ENCODE measurements around the gene DHX58.

GRCh38 chr17:42131232-42131631 lies 18.7 kb upstream of the DHX58 start:
- no peak for TF ChIP-seq GATA2 (CRISPR knock-in tag; IDR thresholded peaks at IDR 0.05)
- TF ChIP-seq, protein P1, sequence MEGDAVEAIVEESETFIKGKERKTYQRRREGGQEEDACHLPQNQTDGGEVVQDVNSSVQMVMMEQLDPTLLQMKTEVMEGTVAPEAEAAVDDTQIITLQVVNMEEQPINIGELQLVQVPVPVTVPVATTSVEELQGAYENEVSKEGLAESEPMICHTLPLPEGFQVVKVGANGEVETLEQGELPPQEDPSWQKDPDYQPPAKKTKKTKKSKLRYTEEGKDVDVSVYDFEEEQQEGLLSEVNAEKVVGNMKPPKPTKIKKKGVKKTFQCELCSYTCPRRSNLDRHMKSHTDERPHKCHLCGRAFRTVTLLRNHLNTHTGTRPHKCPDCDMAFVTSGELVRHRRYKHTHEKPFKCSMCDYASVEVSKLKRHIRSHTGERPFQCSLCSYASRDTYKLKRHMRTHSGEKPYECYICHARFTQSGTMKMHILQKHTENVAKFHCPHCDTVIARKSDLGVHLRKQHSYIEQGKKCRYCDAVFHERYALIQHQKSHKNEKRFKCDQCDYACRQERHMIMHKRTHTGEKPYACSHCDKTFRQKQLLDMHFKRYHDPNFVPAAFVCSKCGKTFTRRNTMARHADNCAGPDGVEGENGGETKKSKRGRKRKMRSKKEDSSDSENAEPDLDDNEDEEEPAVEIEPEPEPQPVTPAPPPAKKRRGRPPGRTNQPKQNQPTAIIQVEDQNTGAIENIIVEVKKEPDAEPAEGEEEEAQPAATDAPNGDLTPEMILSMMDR (IDR thresholded peaks at IDR 0.05): no peak
- TF ChIP-seq, protein P2, sequence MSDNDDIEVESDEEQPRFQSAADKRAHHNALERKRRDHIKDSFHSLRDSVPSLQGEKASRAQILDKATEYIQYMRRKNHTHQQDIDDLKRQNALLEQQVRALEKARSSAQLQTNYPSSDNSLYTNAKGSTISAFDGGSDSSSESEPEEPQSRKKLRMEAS (IDR thresholded peaks at IDR 0.05; ENCODE audit: low read depth): no peak
- TF ChIP-seq POLR2AphosphoS5 (IDR thresholded peaks at IDR 0.05; ENCODE audit: low read depth, low read length): no peak
- TF ChIP-seq, protein P3, sequence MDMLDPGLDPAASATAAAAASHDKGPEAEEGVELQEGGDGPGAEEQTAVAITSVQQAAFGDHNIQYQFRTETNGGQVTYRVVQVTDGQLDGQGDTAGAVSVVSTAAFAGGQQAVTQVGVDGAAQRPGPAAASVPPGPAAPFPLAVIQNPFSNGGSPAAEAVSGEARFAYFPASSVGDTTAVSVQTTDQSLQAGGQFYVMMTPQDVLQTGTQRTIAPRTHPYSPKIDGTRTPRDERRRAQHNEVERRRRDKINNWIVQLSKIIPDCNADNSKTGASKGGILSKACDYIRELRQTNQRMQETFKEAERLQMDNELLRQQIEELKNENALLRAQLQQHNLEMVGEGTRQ (IDR thresholded peaks at IDR 0.05; ENCODE audit: borderline replicate concordance, low read depth, low read length): no peak
- TF ChIP-seq GABPA (IDR thresholded peaks at IDR 0.05; ENCODE audit: low read depth): no peak
- no peak for TF ChIP-seq JUND (IDR thresholded peaks at IDR 0.05)
- TF ChIP-seq RFX5 (IDR thresholded peaks at IDR 0.05; ENCODE audit: low read length): no peak
- no peak for TF ChIP-seq TCF12 (IDR thresholded peaks at IDR 0.05)
- no peak for TF ChIP-seq FOXJ3 (CRISPR knock-in tag; IDR thresholded peaks at IDR 0.05)
- TF ChIP-seq FOXM1 (IDR thresholded peaks at IDR 0.05; ENCODE audit: low read depth): no peak
- TF ChIP-seq, protein P4, sequence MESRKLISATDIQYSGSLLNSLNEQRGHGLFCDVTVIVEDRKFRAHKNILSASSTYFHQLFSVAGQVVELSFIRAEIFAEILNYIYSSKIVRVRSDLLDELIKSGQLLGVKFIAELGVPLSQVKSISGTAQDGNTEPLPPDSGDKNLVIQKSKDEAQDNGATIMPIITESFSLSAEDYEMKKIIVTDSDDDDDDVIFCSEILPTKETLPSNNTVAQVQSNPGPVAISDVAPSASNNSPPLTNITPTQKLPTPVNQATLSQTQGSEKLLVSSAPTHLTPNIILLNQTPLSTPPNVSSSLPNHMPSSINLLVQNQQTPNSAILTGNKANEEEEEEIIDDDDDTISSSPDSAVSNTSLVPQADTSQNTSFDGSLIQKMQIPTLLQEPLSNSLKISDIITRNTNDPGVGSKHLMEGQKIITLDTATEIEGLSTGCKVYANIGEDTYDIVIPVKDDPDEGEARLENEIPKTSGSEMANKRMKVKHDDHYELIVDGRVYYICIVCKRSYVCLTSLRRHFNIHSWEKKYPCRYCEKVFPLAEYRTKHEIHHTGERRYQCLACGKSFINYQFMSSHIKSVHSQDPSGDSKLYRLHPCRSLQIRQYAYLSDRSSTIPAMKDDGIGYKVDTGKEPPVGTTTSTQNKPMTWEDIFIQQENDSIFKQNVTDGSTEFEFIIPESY (IDR thresholded peaks at IDR 0.05; ENCODE audit: borderline replicate concordance, low read depth): no peak

All from SK-N-SH (cell line).